Measurements from ENCODE around the gene SDC4.

The SDC4 gene

DNA sequence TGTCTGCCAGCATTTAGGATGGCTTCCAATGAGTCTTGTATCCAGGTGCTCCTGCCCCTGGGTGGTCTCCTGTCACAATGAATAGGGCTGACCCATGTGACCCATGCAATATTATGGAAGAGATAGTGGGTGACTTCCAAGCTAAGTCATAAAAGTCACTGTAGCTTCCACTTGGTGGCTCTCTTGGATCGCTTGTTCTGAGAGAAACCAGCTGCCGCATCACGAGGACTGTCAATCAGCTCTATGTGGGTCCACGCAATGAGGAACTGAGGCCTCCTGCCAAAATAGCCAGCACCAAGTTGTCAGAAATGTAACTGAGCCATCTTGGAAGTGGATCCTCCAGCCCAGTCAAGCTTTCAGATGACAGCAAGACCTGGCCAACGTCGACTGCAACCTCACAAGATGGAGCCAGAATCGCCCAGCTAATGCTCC is 25.3 kb downstream of the SDC4 start:
- in situ Hi-C loops (cut with MboI; ENCODE audit: low sequenced_read_pairs) = no loop called here

DNA sequence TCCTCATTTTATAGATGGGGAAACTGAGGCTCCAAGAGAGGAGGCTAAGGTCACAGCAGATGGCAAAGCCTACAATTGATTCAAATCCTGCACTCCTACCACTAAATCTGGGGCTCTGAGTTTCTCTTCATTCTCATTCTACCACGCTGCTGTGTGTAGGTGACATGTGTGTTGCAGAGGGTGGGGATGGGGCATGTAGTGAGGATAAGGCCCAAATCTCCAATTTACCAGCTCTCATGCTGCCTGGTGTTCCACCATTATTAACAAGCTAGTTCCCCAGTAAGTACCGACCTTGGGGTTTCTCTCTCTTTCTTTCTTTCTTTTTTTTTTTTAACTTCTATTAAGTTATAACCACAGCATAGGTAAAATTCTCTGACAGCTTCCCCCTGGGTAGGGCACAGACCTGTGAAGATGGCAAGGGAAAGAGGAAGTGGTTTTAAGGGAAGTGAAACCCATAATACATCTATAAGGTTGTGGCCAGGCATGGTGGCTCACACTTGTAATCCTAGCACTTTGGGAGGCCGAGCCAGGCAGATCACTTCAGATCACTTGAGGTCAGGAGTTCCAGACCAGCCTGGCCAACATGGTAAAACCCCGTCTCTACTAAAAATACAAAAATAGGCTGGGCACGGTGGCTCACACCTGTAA is 27.2 kb downstream of the SDC4 start:
- in situ Hi-C loops (cut with MboI; ENCODE audit: low sequenced_read_pairs) = no loop called here

DNA sequence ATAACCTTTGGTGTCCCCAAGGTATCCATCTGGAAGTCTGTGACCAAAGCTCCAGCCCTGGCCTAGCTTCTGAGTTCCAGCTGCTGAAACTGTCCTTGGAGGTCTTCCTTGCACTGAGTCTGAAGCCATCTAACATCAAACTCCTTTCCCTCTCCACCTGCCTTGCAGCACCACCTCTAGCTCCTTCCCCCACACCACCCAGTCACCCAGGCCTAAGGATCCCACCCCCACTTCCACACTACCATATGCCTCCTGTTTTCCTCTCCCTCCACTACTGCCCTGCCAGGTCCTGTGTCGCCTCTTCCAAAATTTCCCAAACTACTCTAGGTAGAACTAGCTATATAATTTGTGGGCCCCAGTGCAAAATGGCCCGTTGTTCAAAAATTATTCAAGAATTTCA is 29.3 kb downstream of the SDC4 start:
- in situ Hi-C loops (cut with MboI; ENCODE audit: low sequenced_read_pairs) = no loop called here

DNA sequence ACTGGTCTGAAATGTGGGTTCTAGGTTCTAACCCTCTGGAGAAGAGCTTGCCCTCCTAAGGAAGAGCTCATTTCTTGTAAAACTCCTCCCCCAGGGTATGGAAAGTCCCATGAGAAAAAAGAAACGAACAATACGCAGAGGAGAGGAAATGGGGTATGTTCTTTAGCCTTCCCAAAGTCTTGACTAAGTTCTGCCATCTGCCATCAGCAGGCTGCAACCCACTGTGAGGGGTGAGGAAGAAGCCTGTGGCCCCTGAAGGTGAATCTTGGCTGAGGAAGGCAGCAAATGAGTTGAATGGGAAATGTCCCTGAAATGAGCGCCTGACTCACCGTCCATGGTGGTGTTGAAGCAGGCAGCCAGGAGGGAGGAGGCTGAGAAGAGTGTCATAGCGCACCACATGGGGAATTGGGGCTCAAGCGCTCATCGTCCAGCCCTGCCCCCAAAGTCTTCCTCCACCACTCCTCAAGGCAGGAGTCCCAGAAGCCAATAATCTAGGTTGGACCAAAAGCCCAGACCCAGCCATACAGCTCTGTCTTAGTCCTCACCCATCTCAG is 29.8 kb downstream of the SDC4 start:
- in situ Hi-C loops (cut with MboI; ENCODE audit: low sequenced_read_pairs) = no loop called here

DNA sequence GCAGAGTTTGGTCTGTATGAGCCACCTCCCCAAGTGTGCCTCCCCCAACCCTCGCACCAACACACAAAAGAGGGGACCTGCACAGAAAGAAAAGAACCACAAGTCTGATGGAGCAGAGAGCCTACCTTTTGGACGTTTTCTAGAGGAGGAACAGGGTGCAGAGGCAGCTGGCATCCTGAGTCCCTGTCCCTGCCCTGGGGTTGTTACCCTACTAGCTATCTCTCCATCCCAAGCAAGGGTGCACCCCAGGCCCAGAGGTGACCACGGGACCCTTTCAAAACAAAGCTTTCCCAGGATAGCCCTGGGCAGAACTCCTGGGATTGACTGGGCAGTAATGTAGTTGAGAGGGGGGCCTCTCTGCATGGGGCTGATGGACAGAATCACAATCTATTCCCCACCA is 30.4 kb downstream of the SDC4 start:
- in situ Hi-C loops (cut with MboI; ENCODE audit: low sequenced_read_pairs) = no loop called here

DNA sequence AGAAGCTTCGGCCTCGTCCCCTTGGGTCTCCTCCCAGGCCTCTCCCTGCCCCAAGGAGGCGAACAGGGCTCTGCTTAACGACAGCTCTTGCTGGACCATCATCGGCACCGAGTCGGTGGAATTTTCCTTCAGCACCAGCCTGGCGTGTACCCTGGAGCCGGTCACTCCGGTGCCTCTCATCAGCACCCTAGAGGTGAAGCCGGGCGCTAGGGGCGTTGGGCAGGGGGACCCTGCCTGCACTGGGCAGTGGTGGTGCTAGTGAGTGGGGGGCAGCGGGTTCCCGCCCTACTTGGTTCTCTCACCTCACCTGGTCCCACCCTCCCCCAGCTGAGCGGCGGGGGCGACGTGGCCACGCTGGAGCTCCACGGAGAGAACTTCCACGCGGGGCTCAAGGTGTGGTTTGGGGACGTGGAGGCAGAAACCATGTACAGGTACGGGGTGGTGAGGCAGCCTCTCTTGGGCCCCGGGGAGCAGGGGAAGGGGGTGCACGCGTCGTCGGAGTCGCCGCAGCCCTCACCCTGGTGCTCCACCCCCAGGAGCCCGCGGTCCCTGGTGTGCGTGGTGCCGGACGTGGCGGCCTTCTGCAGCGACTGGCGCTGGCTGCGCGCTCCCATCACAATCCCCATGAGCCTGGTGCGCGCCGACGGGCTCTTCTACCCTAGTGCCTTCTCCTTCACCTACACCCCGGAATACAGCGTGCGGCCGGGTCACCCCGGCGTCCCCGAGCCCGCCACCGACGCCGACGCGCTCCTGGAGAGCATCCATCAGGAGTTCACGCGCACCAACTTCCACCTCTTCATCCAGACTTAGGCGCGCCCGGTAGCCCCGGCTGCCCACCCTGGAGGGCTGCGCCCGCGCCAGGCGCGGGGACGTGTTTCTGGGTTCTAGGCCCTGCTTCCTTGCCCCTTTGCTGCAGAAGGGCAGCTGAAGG is 31.8 kb downstream of the SDC4 start:
- in situ Hi-C loops (cut with MboI; ENCODE audit: low sequenced_read_pairs) = no loop called here

DNA sequence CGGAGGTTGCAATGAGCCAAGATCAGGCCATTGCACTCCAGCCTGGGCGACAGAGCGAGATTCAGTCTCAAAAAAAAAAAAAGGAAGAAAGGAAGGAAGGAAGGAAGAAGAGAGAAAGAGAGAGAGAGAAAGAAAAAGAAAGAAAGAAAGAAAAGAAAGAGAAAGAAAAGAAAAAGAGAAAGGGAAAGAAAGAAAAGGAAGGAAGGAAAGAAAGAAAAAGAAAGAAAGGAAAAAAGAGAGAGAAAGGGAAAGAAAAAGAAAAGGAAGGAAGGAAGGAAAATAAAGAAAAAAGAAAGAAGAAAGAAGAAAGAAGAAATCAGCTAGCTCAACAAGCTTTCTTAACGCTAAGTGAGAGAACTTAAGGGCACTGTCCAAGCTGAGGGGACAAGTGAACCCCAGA is 32.6 kb downstream of the SDC4 start:
- in situ Hi-C loops (cut with MboI; ENCODE audit: low sequenced_read_pairs) = no loop called here

DNA sequence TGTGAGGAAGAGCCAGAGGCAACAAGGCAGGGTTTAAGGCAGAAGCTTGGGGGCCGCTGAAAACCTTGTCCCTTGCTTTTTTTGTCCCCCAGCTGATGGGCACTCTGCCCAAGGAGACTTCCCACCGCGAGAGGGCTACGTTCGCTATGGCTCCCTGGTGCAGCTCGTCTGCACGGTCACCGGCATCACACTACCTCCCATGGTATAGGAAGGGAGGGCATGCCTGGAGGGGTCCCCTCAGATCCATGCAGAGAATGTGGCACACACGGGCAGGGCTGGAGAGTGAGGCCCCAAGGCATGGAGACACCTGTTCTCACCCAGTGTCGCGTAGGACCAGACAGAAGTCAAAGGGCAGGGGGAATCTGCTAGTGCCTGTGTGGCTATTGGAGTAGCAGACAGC is 34.3 kb downstream of the SDC4 start:
- in situ Hi-C loops (cut with MboI; ENCODE audit: low sequenced_read_pairs) = no loop called here

DNA sequence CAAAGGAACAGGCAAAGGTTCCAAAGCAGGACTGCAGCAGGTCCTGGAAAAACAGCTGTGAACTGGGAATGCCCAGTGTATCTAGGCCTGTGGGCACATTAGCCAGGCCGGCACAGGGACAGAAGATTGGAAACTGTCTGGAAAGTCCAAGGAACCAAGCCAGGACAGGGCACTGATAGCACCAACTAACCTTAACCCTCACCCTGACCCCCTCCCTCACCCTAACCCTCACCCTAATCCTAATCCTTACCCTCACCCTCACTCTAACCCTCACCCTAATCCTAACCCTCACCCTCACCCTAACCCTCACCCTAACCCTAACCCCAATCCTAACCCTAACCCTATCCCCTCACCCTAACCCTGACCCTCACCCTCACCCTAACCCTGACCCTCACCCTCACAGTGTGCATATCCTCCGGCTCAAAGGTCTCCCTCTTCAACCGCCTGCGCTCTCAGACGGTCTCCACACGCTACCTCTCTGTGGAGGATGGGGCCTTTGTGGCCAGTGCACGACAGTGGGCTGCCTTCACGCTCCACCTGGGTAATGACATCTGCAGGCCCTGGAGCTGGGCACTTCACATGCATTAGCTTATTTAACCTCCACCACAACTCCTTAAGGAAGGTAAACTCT is 35.0 kb downstream of the SDC4 start:
- in situ Hi-C loops (cut with MboI; ENCODE audit: low sequenced_read_pairs) = no loop called here

DNA sequence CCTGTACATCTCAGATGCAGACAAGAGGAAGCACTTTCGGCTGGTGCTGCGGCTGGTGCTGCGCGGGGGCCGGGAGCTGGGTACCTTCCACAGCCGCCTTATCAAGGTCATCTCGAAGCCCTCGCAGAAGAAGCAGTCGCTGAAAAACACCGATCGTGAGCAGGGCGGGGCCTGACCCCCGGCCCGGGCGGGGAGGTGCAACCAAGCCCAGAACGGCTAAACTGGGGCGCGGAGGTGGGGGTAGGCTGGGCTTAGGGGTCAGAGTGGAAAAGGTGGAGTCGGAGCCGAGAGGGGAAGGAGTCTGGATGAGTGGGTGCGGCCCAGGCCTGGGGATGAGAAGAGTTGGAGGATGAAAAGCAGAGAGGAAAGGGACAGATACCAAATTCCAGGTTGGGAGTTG is 36.0 kb downstream of the SDC4 start:
- in situ Hi-C loops (cut with MboI; ENCODE audit: low sequenced_read_pairs) = no loop called here

DNA sequence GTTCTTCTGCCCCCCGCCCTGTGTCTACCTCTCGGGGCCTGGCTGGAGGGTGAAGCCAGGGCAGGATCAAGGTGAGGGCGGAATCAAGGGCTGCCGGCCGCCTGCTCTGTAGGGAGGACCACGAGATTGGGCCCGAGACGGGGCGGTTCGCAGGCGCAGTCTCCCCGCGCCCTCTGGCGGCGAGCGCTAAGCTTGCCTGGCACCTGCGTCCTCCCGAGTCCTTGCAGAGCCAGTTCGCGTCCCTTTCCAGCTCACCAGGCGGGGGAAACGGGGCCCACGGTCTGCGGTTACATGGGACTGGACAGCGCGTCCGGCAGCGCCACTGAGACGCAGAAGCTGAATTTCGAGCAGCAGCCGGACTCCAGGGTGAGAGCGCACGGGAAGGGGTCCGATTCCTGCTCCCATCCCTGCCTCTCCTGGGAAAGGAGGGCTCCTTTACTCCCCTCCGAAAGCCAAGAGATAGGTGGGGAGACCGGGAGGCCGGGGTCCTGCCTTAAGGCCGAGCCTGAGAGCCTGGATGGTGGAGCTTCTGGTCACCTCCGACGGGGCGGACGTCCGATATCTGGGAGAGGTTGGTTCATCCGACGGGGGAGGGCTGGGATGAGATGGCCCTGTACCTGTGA is 36.5 kb downstream of the SDC4 start:
- in situ Hi-C loops (cut with MboI; ENCODE audit: low sequenced_read_pairs) = no loop called here

DNA sequence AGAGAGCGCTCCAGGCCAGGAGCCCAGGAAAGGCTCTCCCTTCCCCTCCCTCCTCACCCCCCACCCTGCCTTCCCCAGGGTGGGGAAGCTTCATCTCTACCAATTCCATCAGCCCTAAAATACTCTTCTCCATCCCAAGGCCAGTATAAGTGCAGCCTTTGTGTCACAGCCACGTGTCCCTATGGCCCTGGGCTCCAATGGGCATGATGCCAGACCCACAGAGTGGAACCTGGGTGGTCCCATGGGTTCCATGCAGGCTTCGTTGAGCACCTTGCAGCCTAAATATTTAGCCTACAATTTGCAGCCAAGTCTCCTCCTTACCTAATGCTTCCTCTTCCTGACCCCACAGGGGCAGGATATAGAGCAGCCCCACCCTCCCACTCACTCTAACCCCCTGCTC is 39.1 kb downstream of the SDC4 start:
- in situ Hi-C loops (cut with MboI; ENCODE audit: low sequenced_read_pairs) = no loop called here

DNA sequence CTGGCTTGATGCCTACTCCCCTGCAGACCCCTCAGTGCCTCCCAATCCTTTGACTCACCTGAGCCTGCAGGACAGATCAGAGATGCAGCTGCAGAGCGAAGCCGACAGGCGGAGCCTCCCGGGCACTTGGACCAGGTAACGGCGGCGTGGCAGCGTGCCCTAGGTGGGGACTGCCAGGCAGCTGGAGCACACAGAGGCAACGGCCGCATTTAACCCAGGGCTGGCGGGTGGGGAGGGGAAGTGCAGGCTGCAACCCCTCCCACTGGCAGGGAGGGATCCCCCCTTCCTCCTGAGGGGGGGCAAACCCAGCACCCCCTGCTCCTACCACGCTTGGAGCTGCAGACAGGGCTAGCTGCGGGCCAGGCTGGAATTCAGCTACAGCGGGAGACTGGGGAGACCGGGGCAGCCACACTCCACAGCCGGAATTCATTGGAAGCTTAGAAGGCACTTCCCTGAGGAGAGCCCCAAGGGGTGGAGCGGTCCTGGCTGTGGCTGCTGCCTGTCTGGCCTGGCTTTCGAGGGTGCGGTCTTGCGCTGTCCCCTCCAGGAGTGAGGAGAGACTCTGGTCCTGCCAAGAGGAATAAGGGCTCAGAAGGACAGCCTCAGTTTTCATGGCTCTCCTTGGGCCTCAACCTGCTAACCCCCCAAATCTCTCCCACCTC is 40.0 kb downstream of the SDC4 start, which contains the start of gene MATN4:
TSS of gene MATN4 (minus strand) at position 183 of the 662 bp plus-strand sequence. CDS start 2,717 bp downstream, outside the sequence.
- in situ Hi-C loops (cut with MboI; ENCODE audit: low sequenced_read_pairs) = no loop called here

DNA sequence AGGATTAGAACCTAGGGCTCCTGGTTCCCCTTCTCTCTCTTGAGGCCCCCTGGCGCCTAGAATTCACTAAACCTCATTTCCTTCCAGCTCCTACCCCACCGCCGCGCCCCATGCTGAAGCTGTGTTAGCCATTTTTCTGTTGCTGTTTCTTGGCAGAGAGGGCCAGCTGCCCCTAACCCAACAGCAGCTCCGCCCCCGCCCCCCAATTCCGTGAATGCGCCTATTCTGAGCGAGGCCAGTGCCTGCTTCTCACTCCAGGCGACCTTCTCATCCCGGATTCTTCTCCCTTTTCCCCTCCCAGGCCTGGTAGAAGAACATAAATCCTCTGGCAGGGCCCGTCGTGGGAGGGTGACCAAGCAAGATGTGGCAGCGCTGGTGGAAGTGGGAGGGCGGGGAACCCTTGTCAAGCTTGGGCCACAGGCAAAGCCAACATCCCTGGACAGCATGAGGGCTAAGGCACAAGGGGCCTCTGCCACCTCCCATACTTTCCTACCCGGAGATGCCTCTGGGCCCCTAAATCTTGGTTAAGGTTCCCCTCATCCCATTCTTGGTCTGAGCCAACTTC is 41.1 kb downstream of the SDC4 start:
- in situ Hi-C loops (cut with MboI; ENCODE audit: low sequenced_read_pairs) = no loop called here

DNA sequence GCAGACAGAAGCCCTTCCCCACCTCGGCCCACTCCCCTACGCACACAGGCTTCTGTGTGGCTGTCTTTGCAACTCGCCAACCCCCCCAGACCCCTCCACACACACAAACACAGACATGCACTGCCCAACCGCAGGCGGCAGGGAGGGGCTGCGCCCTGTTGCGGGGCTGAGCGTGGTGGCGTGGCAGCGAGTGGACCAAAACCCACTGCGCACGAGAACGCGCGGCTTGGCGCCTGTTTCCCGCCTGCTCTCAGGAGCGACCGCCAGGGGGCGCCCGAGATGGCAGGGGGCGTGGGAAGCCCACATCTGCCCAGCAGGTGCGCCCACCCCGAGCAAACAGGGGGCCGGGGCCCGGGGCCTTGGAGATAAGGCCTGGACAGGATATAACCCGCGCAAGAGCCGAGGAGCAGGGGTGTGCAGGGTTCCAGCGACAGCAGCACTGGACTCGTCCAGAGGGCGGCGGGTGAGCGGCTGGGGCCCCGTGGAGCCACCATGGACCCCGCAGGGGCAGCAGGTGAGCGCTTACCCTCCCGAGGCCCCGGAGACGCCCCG is 41.7 kb downstream of the SDC4 start, which contains the start of gene RBPJL:
TSS of gene RBPJL (plus strand) at position 410 of the 552 bp plus-strand sequence. CDS start at position 493, 83 bp downstream.
- in situ Hi-C loops (cut with MboI; ENCODE audit: low sequenced_read_pairs) = no loop called here

DNA sequence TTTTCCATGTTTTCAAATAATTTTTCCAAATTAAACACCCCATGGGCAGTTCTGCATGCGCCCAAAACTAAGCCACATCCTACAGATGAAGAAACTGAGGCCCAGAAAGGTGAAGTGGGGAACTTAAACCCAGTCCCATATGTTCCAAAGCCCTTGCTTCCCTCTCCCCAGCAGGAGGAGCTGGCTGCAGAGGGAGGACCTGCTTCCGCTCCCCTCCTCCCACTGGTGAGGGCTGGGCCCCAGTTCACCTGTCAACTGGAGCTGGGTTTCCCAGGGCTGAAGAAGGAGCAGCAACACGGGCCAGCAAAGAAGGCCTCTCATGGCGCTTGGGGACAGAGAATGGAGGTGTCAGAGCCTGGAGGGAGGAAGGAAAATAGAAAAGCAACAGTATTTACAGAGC is 43.0 kb downstream of the SDC4 start:
- in situ Hi-C loops (cut with MboI; ENCODE audit: low sequenced_read_pairs) = no loop called here

DNA sequence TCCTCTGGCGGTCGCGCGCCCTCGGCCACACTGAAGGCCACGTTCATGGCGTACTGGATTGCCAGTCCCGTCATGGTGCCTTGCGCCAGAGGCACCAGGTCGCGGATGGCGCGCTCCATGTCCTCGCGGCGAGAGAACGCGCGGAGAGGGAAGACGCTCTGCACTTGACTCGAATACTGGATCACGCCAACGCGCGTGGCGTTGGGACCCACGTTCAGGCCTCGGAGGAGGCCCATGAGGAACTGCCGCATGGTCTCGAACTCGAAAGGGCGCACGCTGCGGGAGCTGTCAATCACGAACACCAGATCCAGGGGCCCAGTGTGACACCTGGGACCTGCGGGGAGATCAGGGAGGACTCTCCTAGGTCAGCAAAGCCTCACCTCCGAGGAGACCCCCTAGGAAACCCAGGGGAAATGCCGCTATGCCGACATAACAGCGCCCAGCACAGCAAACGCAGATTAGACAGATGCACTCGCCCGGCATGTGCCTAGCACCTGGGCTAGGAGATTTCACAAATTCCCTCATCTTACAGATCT is 43.7 kb downstream of the SDC4 start:
- in situ Hi-C loops (cut with MboI; ENCODE audit: low sequenced_read_pairs) = no loop called here

DNA sequence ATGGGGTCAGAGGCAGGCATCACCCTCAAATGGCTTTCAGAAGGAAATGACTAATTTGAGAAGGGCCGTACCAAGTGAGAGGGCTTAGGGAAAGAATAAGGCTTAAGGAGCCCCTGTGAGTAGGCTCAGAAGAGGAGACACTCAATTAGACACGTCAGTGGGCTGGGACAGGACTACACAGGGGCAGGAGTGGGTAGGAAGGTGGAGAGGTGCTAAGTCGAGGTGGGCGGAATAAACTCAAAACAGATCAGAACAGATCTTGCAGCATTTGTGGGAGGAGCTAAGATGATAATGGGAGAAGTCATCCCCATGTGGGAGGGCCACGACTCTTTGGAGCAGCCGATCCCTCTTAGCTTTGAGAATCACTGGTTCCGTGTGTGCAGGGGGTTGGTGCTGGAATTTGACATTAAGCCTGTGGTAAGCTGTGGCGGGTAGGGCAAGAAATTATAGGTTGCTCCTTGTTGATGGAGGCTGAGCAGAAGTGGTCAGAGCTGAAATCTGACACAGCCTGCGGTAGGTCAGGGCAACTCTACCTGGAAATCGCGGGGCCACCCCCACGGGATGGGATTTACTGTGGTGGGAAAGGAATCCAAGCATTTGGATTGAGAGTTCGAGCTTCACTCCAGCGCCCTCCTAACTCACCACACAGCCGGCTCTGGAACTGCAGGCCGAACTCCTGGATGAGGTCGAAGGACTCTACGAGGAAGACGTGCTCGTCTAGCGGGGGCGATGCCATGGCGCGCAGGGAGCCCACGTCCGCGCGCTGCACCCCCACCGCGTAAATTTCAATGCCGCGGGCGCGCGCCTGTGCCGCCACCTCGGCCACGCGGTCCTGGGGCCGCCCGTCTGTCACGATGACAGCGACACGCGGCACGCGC is 44.4 kb downstream of the SDC4 start:
- in situ Hi-C loops (cut with MboI; ENCODE audit: low sequenced_read_pairs) = no loop called here
